HG02840 (cell line): ENCODE results near the gene HPS1.

Source experiments
- ATAC-seq: cut with Tn5 transposase; IDR thresholded peaks from one replicate; pipeline ENCODE4 v1.9.1; 2021; ENCODE audit warnings: mild to moderate bottlenecking, moderate library complexity, moderate number of reproducible peaks; ENCODE audit not compliant: unreplicated experiment, low FRiP score

Gene HPS1

GRCh38 chr10:98373260-98374040 lies 73.3 kb downstream of the HPS1 start:
- ATAC-seq: no peak

GRCh38 chr10:98370831-98371820 lies 75.6 kb downstream of the HPS1 start:
- ATAC-seq: no peak

GRCh38 chr10:98369801-98370200 lies 76.9 kb downstream of the HPS1 start:
- ATAC-seq: no peak

GRCh38 chr10:98368644-98369043 lies 78.1 kb downstream of the HPS1 start:
- ATAC-seq: no peak

GRCh38 chr10:98367604-98368451 lies 78.9 kb downstream of the HPS1 start:
- no peak for ATAC-seq
